K562 (cell line): ENCODE results near the gene SLCO1A2. TPM values are rescaled to one million over a fixed set of nuclear protein-coding genes. Genes with fewer than 3 reads are reported as not detected.

Experiments used
- ATAC-seq: fragments of 200-7000 bp; cut with Tn5 transposase; 3 replicates; pipeline ENCODE4 v1.9.1; 2020; ENCODE audit warnings: moderate library complexity
- BruUV-seq: library from RNA; stranded (reverse); fragments of 400-500 nt; replicated peaks from 2 replicates; lab custom pipeline; 2021; lab: Mats Ljungman, UMichigan
- CTCF ChIA-PET: fragments of 300-600 bp; formaldehyde crosslinking; extraction: SDS; loops from one replicate; lab custom pipeline; 2021; ENCODE audit warnings: low intra/inter-chr PET ratio; lab: Yijun Ruan, JAX
- POLR2A ChIA-PET: fragments of 300-600, 350-650 bp; sonication (Branson Sonifier 250); formaldehyde crosslinking; extraction: SDS; loops from one replicate; lab custom pipeline; 2021; ENCODE audit warnings: antibody characterized with exemption, inconsistent platforms; lab: Yijun Ruan, JAX
- DNase-seq, 4 experiments: peaks; one replicate each; pipeline versions ENCODE4 v3.0.0 to v3.0.0-alpha.2; 2011 to 2018; ENCODE audit warnings: low spot score in 3 of 4, mixed read lengths in 3 of 4; ENCODE audit errors: extremely low read depth in 1 of 4
- FAIRE-seq: peaks from 2 replicates; lab custom pipeline; 2011; peaks lifted over from hg19 to GRCh38; lab: Jason Lieb, UNC
- H2AFZ ChIP-seq: 2 replicates; pipeline ENCODE4 v1.6.0; 2011; ENCODE audit warnings: low read depth, low read length, control low read depth, inconsistent platforms
- H3K27ac ChIP-seq: fragments of 200-600 bp; 3 replicates; pipeline ENCODE4 v1.8.0; 2011; ENCODE audit warnings: low read depth, mild to moderate bottlenecking, control low read depth, inconsistent platforms, low read length, moderate library complexity, mixed read lengths; ENCODE audit errors: extremely low read depth
- H3K27me3 ChIP-seq, 2 experiments: fragments of 300-600 bp in 1 of 2; 2 replicates in 1 of 2; 3 replicates in 1 of 2; pipeline versions ENCODE4 v1.6.0 to v1.8.0; 2011; ENCODE audit warnings: inconsistent platforms in 2 of 2, low read length in 2 of 2, mild to moderate bottlenecking in 1 of 2, mixed read lengths in 1 of 2, moderate library complexity in 1 of 2; ENCODE audit not compliant: control insufficient read depth in 2 of 2, insufficient read depth in 2 of 2
- H3K36me3 ChIP-seq: fragments of 300-600 bp; 3 replicates; pipeline ENCODE4 v1.8.0; 2011; ENCODE audit warnings: mild to moderate bottlenecking, low read length, inconsistent platforms; ENCODE audit not compliant: control insufficient read depth, insufficient read depth
- H3K4me1 ChIP-seq, 2 experiments: fragments of 200-600 bp in 1 of 2; replicated peaks in 1 of 2; 2 replicates in 1 of 2; 3 replicates in 1 of 2; pipeline versions ENCODE4 v1.5.1 to v1.8.0; 2011; ENCODE audit warnings: inconsistent platforms in 2 of 2, low read length in 2 of 2, mild to moderate bottlenecking in 1 of 2, mixed read lengths in 1 of 2, moderate library complexity in 1 of 2; ENCODE audit not compliant: control insufficient read depth in 2 of 2, insufficient read depth in 2 of 2
- H3K4me2 ChIP-seq: 2 replicates; pipeline ENCODE4 v1.6.1; 2011; ENCODE audit warnings: low read length, control low read depth, inconsistent platforms, mixed read lengths; ENCODE audit not compliant: insufficient read depth
- H3K4me3 ChIP-seq: fragments of 200-600 bp; sonication (generic), shearing (Covaris generic); 2 replicates; pipeline ENCODE4 v1.5.1; 2016; ENCODE audit warnings: control low read depth, inconsistent platforms
- H3K79me2 ChIP-seq: fragments of 200-600 bp; 3 replicates; pipeline ENCODE4 v1.8.0; 2011; ENCODE audit warnings: low read length, inconsistent platforms; ENCODE audit not compliant: control insufficient read depth, insufficient read depth
- H3K9ac ChIP-seq, 2 experiments: 2 replicates each; pipeline versions ENCODE4 v1.6.0 to v1.6.1; 2011; ENCODE audit warnings: low read depth in 2 of 2, low read length in 2 of 2, control low read depth in 1 of 2, inconsistent platforms in 1 of 2, mild to moderate bottlenecking in 1 of 2, mixed read lengths in 1 of 2; ENCODE audit not compliant: insufficient read depth in 1 of 2
- H3K9me1 ChIP-seq: one replicate; pipeline ENCODE4 v1.6.0; 2011; ENCODE audit warnings: inconsistent platforms, mild to moderate bottlenecking, low read length, moderate library complexity; ENCODE audit not compliant: control insufficient read depth, insufficient read depth
- H3K9me3 ChIP-seq: replicated peaks from 2 replicates; pipeline ENCODE4 v1.5.1; 2011; ENCODE audit warnings: low read depth, low read length, inconsistent platforms; ENCODE audit not compliant: control insufficient read depth, insufficient read depth
- H4K20me1 ChIP-seq: replicated peaks from 2 replicates; pipeline ENCODE4 v1.6.1; 2011; ENCODE audit warnings: low read length, inconsistent platforms, mixed read lengths; ENCODE audit not compliant: control insufficient read depth, insufficient read depth
- ATF6 ChIP-seq: sonication (generic); formaldehyde crosslinking; IDR thresholded peaks from 2 replicates; pipeline ENCODE4 v1.4.0; 2020; ENCODE audit warnings: mild to moderate bottlenecking, missing genetic modification reagents
- BHLHE40 ChIP-seq: IDR thresholded peaks from 2 replicates; pipeline ENCODE4 v1.6.1; 2011; ENCODE audit warnings: low read length, improper control_type of control experiment
- DPF2 ChIP-seq: fragments of 450-650 bp; IDR thresholded peaks from 2 replicates; pipeline ENCODE4 v1.6.1; 2016
- HEY1 ChIP-seq: fragments of 250-450 bp; sonication (Bioruptor Pico); IDR thresholded peaks from 2 replicates; pipeline ENCODE4 v1.5.0; 2020; ENCODE audit warnings: mild to moderate bottlenecking, moderate library complexity, borderline replicate concordance
- KLF10 ChIP-seq: fragments of 250-450 bp; sonication (Bioruptor Pico); IDR thresholded peaks from 2 replicates; pipeline ENCODE4 v1.6.1; 2021; ENCODE audit warnings: matching md5 sums
- MAFF ChIP-seq: IDR thresholded peaks from 2 replicates; pipeline ENCODE4 v1.6.1; 2012; ENCODE audit warnings: low read length, improper control_type of control experiment
- PHB ChIP-seq: fragments of 250-450 bp; sonication (Bioruptor Pico); IDR thresholded peaks from 2 replicates; pipeline ENCODE4 v1.5.0; 2021
- PURB ChIP-seq: sonication (generic); formaldehyde crosslinking; IDR thresholded peaks from 2 replicates; pipeline ENCODE4 v1.9.0; 2021; ENCODE audit warnings: low read depth, mild to moderate bottlenecking, missing genetic modification reagents
- SMAD3 ChIP-seq: fragments of 450-650 bp; formaldehyde crosslinking; conservative IDR thresholded peaks from 2 replicates; pipeline ENCODE4 v1.4.0; 2020; ENCODE audit warnings: mild to moderate bottlenecking
- SMARCE1 ChIP-seq: fragments of 450-650 bp; IDR thresholded peaks from 2 replicates; pipeline ENCODE4 v1.7.1; 2016; ENCODE audit warnings: mild to moderate bottlenecking
- SRSF1 ChIP-seq: fragments of 200-400 bp; formaldehyde crosslinking; IDR thresholded peaks from 2 replicates; pipeline ENCODE4 v1.6.1; 2017; ENCODE audit warnings: mild to moderate bottlenecking, low read depth, low read length, moderate library complexity
- TEAD2 ChIP-seq: fragments of 450-650 bp; IDR thresholded peaks from 2 replicates; pipeline ENCODE4 v1.6.1; 2016; ENCODE audit warnings: missing genetic modification characterization, control low read depth, missing compliant biosample characterization
- ZBTB2 ChIP-seq: fragments of 450-650 bp; IDR thresholded peaks from 2 replicates; pipeline ENCODE4 v1.6.1; 2016; ENCODE audit warnings: antibody characterized with exemption
- ZBTB34 ChIP-seq: fragments of 250-450 bp; sonication (Bioruptor Pico); IDR thresholded peaks from 2 replicates; pipeline ENCODE4 v1.8.0; 2021; ENCODE audit warnings: mild to moderate bottlenecking, moderate library complexity
- ZFP36 ChIP-seq: fragments of 150-350 bp; IDR thresholded peaks from 2 replicates; pipeline ENCODE4 v1.6.1; 2018; ENCODE audit warnings: low read length, low read depth; ENCODE audit not compliant: partially characterized antibody
- ZKSCAN8 ChIP-seq: fragments of 200-800 bp; sonication (Bioruptor generic); IDR thresholded peaks from 2 replicates; pipeline ENCODE4 v1.6.1; 2016; ENCODE audit warnings: missing genetic modification characterization, missing compliant biosample characterization
- ZNF212 ChIP-seq: fragments of 450-650 bp; formaldehyde crosslinking; IDR thresholded peaks from 2 replicates; pipeline ENCODE4 v1.4.0; 2020; ENCODE audit warnings: mild to moderate bottlenecking
- ZNF436 ChIP-seq: fragments of 250-450, 450-650 bp; sonication (Bioruptor Pico); formaldehyde crosslinking; IDR thresholded peaks from 2 replicates; pipeline ENCODE4 v1.7.0; 2020; ENCODE audit warnings: mild to moderate bottlenecking
- whole genome bisulfite sequencing: fragments of 100-300 bp; shearing (Covaris generic); methylation state at CpG from one replicate; pipeline ENCODE4 v1.1.6; 2016; ENCODE audit warnings: low coverage, mixed read lengths; ENCODE audit not compliant: insufficient coverage; ENCODE audit errors: missing lambda C conversion rate; 5-methylcytosine and 5-hydroxymethylcytosine counted together
- in situ Hi-C: fragments of 300-500 bp; cut with MboI; formaldehyde crosslinking; loops from 4 replicates; pipeline ENCODE4 v1.15.0; 2018; ENCODE audit warnings: inconsistent platforms, mixed read lengths
- intact Hi-C: fragments of 100-400 bp; cut with micrococcal nuclease; formaldehyde crosslinking; loops from 2 replicates; pipeline ENCODE4 v1.14.2; 2022
- polyA plus RNA-seq, 8 experiments: library from polyadenylated mRNA; depleted of rRNA in 4 of 8; stranded (reverse) in 5 of 8; unstranded in 3 of 8; fragments of >200 nt; fragmentation: Nextera tagmentation in 2 of 8; fragmentation: Illumina TruSeq in 1 of 8; extraction: Ambion mirVana in 2 of 8; extraction: Trizol in 1 of 8; gene quantifications; 2 replicates each; pipeline versions ENCODE4 v1.2.1 to v1.2.3, GENCODE V29; 2011 to 2014; ENCODE audit warnings: inconsistent platforms in 1 of 8, missing spikeins in 1 of 8
- total RNA-seq, 7 experiments: library from RNA; depleted of rRNA in 6 of 7; stranded (reverse); fragments of >200 nt in 6 of 7; fragmentation: Illumina TruSeq in 2 of 7; extraction: Trizol in 2 of 7; gene quantifications; 2 replicates each; pipeline versions ENCODE4 v1.2.1 to v1.2.3, GENCODE V29; 2011 to 2021; ENCODE audit warnings: low replicate concordance in 1 of 7
- TF ChIP-seq, protein P1 (sequence below): fragments of 450-650 bp; IDR thresholded peaks from 2 replicates; pipeline ENCODE4 v1.6.1; 2016

Gene SLCO1A2
- total and polyA plus RNA-seq, 9 of the 15 experiments (the other 6 are each of a cell fraction or from before 2014, with no cell fraction given): 1.2 to 4.4 (median 2.6) TPM

GRCh38 chr12:21346542-21347205 lies 12.0 kb upstream of the SLCO1A2 start:
- no peaks in the 10 kb centered on the region for H4K20me1 ChIP-seq
- no peaks in the 10 kb centered on the region for H3K36me3 ChIP-seq
- no peak overlapping the region for H3K4me3 ChIP-seq
- peak overlapping the region; percentile 10; the same call in 1 of the 2 replicates for H3K4me2 ChIP-seq
- no peak overlapping the region for H3K9ac ChIP-seq
- no peaks in the 10 kb centered on the region for H3K9me3 ChIP-seq
- DNase-seq (peak in 2 of 4 experiments; percentile 33 to 39), FAIRE-seq (peak; percentile 76), ATAC-seq (peak; percentile 60)
- intact Hi-C loops (no loop called here), in situ Hi-C loops (no loop called here)
- no peaks in the 10 kb centered on the region for H3K9me1 ChIP-seq
- H2AFZ ChIP-seq: peak overlapping the region; percentile 8; the same call in 1 of the 2 replicates
- CTCF ChIA-PET: interaction anchor here (0.6 kb wide), 1 partner anchor 91 kb away, joined by 4 read pairs; no protein-coding TSS in a partner anchor
- POLR2A ChIA-PET: no interaction called here
- no TSS peak for BruUV-seq
- no peaks in the 10 kb centered on the region for H3K79me2 ChIP-seq
- peaks cover 0 to 14% of the 10 kb centered on the region in 2 experiments; a peak in 3 of 5 replicates for H3K4me1 ChIP-seq
- no peak overlapping the region for H3K27ac ChIP-seq
- no peaks in the 10 kb centered on the region for H3K27me3 ChIP-seq
- WGBS: 22% methylated on average over 1 of the region's 1 CpG
- no peak for TF ChIP-seq SMAD3
- TF ChIP-seq HEY1: no peak
- TF ChIP-seq ZNF212 (CRISPR knock-in tag): no peak
- no peak for TF ChIP-seq ZBTB2
- TF ChIP-seq PURB (CRISPR knock-in tag): no peak
- TF ChIP-seq TEAD2 (tag): no peak
- TF ChIP-seq ZBTB34: no peak
- TF ChIP-seq PHB (CRISPR knock-in tag): no peak
- TF ChIP-seq ZNF436 (CRISPR knock-in tag): no peak
- TF ChIP-seq ZFP36: no peak
- peak; percentile 56 for TF ChIP-seq SMARCE1
- TF ChIP-seq KLF10 (CRISPR knock-in tag): no peak
- TF ChIP-seq, protein P1, sequence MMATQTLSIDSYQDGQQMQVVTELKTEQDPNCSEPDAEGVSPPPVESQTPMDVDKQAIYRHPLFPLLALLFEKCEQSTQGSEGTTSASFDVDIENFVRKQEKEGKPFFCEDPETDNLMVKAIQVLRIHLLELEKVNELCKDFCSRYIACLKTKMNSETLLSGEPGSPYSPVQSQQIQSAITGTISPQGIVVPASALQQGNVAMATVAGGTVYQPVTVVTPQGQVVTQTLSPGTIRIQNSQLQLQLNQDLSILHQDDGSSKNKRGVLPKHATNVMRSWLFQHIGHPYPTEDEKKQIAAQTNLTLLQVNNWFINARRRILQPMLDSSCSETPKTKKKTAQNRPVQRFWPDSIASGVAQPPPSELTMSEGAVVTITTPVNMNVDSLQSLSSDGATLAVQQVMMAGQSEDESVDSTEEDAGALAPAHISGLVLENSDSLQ: peak; percentile 12; the same call in 1 of the 2 replicates
- peak; percentile 77; the same call in 1 of the 2 replicates for TF ChIP-seq DPF2
- TF ChIP-seq MAFF: no peak
- no peak for TF ChIP-seq ZKSCAN8 (CRISPR knock-in tag)
- no peak for TF ChIP-seq ATF6 (CRISPR knock-in tag)
- TF ChIP-seq SRSF1: no peak
- TF ChIP-seq BHLHE40: no peak
